HepG2 (cell line): ENCODE data around the gene TMEM150C. TPM values are rescaled to one million over a fixed set of nuclear protein-coding genes. Genes with fewer than 3 reads are reported as not detected.

Experiments
- DMAP1 ChIP-seq: IDR thresholded peaks from 2 replicates; pipeline ENCODE4 v1.6.1; 2016
- FOXK1 ChIP-seq: sonication (generic); formaldehyde crosslinking; IDR thresholded peaks from 2 replicates; pipeline ENCODE4 v1.4.0; 2020; ENCODE audit warnings: low read depth, missing genetic modification reagents, borderline replicate concordance
- HNRNPH1 ChIP-seq: fragments of 200-400 bp; formaldehyde crosslinking; optimal IDR thresholded peaks from 2 replicates; pipeline ENCODE3; 2017; ENCODE audit warnings: mild to moderate bottlenecking, low read depth, low read length
- HNRNPK ChIP-seq: fragments of 200-400 bp; formaldehyde crosslinking; IDR thresholded peaks from 2 replicates; pipeline ENCODE4 v1.6.1; 2018; ENCODE audit warnings: low read length, low read depth, moderate library complexity, mild to moderate bottlenecking; ENCODE audit not compliant: poor library complexity, severe bottlenecking
- MED8 ChIP-seq: sonication (generic); formaldehyde crosslinking; IDR thresholded peaks from 2 replicates; pipeline ENCODE4 v1.8.1; 2023; ENCODE audit warnings: mild to moderate bottlenecking, missing genetic modification reagents; ENCODE audit not compliant: insufficient replicate concordance
- SOX13 ChIP-seq, 3 experiments: fragments of 450-650 bp in 1 of 3; sonication (generic) in 1 of 3; formaldehyde crosslinking in 1 of 3; IDR thresholded peaks in 2 of 3; conservative IDR thresholded peaks in 1 of 3; 2 replicates each; pipeline versions ENCODE4 v1.5.0 to v1.6.1; 2016 to 2020; ENCODE audit warnings: antibody characterized with exemption in 1 of 3, mild to moderate bottlenecking in 1 of 3, missing compliant biosample characterization in 1 of 3, missing genetic modification reagents in 1 of 3, moderate library complexity in 1 of 3
- SRSF4 ChIP-seq: fragments of 200-400 bp; formaldehyde crosslinking; IDR thresholded peaks from one replicate; pipeline ENCODE4 v1.6.1; 2018; ENCODE audit warnings: mild to moderate bottlenecking, low read depth, low read length, moderate library complexity; ENCODE audit not compliant: poor library complexity, severe bottlenecking
- THYN1 ChIP-seq: sonication (generic); formaldehyde crosslinking; IDR thresholded peaks from 2 replicates; pipeline ENCODE4 v1.8.1; 2023; ENCODE audit warnings: low read depth, mild to moderate bottlenecking, moderate library complexity, missing genetic modification reagents, borderline replicate concordance
- ZNF430 ChIP-seq: sonication (generic); formaldehyde crosslinking; IDR thresholded peaks from 2 replicates; pipeline ENCODE4 v1.9.0; 2021; ENCODE audit warnings: mild to moderate bottlenecking, missing genetic modification reagents
- ZNF460 ChIP-seq: sonication (generic); formaldehyde crosslinking; IDR thresholded peaks from 2 replicates; pipeline ENCODE4 v1.5.1; 2020; ENCODE audit warnings: missing genetic modification reagents, mild to moderate bottlenecking, borderline replicate concordance
- ZNF605 ChIP-seq: sonication (generic); formaldehyde crosslinking; IDR thresholded peaks from 2 replicates; pipeline ENCODE4 v1.8.0; 2022; ENCODE audit warnings: mild to moderate bottlenecking, missing genetic modification reagents
- ZNF841 ChIP-seq: sonication (generic); formaldehyde crosslinking; IDR thresholded peaks from 2 replicates; pipeline ENCODE4 v1.8.1; 2023; ENCODE audit warnings: missing genetic modification reagents, borderline replicate concordance
- ZNF850 ChIP-seq: sonication (generic); formaldehyde crosslinking; conservative IDR thresholded peaks from 2 replicates; pipeline ENCODE4 v1.9.0; 2021; ENCODE audit warnings: mild to moderate bottlenecking, missing genetic modification reagents
- polyA plus RNA-seq, 8 experiments: library from polyadenylated mRNA; depleted of rRNA in 3 of 8; stranded (reverse) in 7 of 8; unstranded in 1 of 8; fragments of >200 nt; fragmentation: Illumina TruSeq in 4 of 8; extraction: Trizol in 4 of 8; gene quantifications; 2 replicates each; pipeline versions ENCODE4 v1.2.1 to v1.2.3, GENCODE V29; 2011 to 2016; ENCODE audit warnings: low read depth in 4 of 8, missing spikeins in 1 of 8, mixed read lengths in 1 of 8; ENCODE audit not compliant: insufficient read depth in 1 of 8
- total RNA-seq, 5 experiments: library from RNA; depleted of rRNA; stranded (reverse); fragments of >200 nt; fragmentation: Illumina TruSeq; extraction: Trizol; gene quantifications; 2 replicates each; pipeline ENCODE4 v1.2.3, GENCODE V29; 2016; ENCODE audit warnings: low read depth in 1 of 5
- TF ChIP-seq, protein P1 (sequence below): IDR thresholded peaks from 2 replicates; pipeline ENCODE4 v1.6.1; 2016; ENCODE audit warnings: missing compliant biosample characterization, missing genetic modification reagents, borderline replicate concordance
- TF ChIP-seq, protein P2 (sequence below): sonication (generic); formaldehyde crosslinking; IDR thresholded peaks from 2 replicates; pipeline ENCODE4; 2020; ENCODE audit warnings: missing genetic modification reagents, mild to moderate bottlenecking, borderline replicate concordance
- TF ChIP-seq, protein P3 (sequence below): sonication (generic); formaldehyde crosslinking; IDR thresholded peaks from 2 replicates; pipeline ENCODE4 v1.5.0; 2020; ENCODE audit warnings: mild to moderate bottlenecking, low read depth, missing genetic modification reagents, borderline replicate concordance
- TF ChIP-seq, protein P4 (sequence below): IDR thresholded peaks from 2 replicates; pipeline ENCODE4 v1.6.1; 2016; ENCODE audit warnings: low read depth, borderline replicate concordance
- TF ChIP-seq, protein P5 (sequence below): sonication (generic); formaldehyde crosslinking; IDR thresholded peaks from 2 replicates; pipeline ENCODE4 v1.4.0; 2020; ENCODE audit warnings: missing genetic modification reagents, low read depth, mild to moderate bottlenecking, borderline replicate concordance
- TF ChIP-seq, protein P6 (sequence below): sonication (generic); formaldehyde crosslinking; IDR thresholded peaks from 2 replicates; pipeline ENCODE4 v1.4.0; 2020; ENCODE audit warnings: missing genetic modification reagents

The TMEM150C gene
- total and polyA plus RNA-seq, 2 of the 13 experiments (the other 11 are each of a cell fraction or from before 2014, with no cell fraction given): 0.33 to 0.42 TPM

DNA sequence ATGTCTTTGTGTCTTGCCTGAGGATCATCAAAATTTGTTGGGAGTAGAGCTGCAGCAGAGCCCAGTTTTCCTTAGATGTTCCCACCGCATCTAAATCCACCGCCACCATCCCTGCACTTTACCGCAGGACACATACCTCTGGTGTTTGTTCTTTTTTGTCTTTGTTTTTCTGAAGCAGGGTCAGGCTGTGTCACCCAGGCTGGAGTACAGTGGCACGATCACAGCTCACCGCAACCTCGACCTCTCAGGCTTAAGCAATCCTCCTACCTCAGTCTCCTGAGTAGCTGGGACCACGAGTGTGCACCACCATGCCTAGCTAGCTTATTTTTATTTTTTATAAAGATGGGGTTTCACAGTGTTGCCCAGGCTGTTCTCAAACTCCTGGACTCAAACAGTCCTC is 126.8 kb downstream of the TMEM150C start (continued):
- TF ChIP-seq, protein P1, sequence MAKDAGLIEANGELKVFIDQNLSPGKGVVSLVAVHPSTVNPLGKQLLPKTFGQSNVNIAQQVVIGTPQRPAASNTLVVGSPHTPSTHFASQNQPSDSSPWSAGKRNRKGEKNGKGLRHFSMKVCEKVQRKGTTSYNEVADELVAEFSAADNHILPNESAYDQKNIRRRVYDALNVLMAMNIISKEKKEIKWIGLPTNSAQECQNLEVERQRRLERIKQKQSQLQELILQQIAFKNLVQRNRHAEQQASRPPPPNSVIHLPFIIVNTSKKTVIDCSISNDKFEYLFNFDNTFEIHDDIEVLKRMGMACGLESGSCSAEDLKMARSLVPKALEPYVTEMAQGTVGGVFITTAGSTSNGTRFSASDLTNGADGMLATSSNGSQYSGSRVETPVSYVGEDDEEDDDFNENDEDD (CRISPR knock-in tag): no peak
- TF ChIP-seq HNRNPH1: no peak
- no peak for TF ChIP-seq ZNF605 (CRISPR knock-in tag)
- TF ChIP-seq, protein P2, sequence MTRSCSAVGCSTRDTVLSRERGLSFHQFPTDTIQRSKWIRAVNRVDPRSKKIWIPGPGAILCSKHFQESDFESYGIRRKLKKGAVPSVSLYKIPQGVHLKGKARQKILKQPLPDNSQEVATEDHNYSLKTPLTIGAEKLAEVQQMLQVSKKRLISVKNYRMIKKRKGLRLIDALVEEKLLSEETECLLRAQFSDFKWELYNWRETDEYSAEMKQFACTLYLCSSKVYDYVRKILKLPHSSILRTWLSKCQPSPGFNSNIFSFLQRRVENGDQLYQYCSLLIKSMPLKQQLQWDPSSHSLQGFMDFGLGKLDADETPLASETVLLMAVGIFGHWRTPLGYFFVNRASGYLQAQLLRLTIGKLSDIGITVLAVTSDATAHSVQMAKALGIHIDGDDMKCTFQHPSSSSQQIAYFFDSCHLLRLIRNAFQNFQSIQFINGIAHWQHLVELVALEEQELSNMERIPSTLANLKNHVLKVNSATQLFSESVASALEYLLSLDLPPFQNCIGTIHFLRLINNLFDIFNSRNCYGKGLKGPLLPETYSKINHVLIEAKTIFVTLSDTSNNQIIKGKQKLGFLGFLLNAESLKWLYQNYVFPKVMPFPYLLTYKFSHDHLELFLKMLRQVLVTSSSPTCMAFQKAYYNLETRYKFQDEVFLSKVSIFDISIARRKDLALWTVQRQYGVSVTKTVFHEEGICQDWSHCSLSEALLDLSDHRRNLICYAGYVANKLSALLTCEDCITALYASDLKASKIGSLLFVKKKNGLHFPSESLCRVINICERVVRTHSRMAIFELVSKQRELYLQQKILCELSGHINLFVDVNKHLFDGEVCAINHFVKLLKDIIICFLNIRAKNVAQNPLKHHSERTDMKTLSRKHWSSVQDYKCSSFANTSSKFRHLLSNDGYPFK (CRISPR knock-in tag): no peak
- no peak for TF ChIP-seq DMAP1
- TF ChIP-seq, protein P3, sequence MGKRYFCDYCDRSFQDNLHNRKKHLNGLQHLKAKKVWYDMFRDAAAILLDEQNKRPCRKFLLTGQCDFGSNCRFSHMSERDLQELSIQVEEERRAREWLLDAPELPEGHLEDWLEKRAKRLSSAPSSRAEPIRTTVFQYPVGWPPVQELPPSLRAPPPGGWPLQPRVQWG: no peak
- TF ChIP-seq, protein P4, sequence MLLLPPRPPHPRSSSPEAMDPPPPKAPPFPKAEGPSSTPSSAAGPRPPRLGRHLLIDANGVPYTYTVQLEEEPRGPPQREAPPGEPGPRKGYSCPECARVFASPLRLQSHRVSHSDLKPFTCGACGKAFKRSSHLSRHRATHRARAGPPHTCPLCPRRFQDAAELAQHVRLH (CRISPR knock-in tag): 0 out of 2 replicates have a peak, but pooled peaks have one; percentile 32
- TF ChIP-seq ZNF430 (CRISPR knock-in tag): 0 out of 2 replicates have a peak, but pooled peaks have one; percentile 23
- no peak for TF ChIP-seq SOX13 (IDR thresholded peaks at IDR 0.05)
- TF ChIP-seq SOX13 (CRISPR knock-in tag; conservative IDR thresholded peaks at IDR 0.05 in 1 of 2, IDR thresholded peaks at IDR 0.05 in 1 of 2): peak in 1 of 2 experiments; percentile 86; a peak in 2 of 4 replicates
- TF ChIP-seq, protein P5, sequence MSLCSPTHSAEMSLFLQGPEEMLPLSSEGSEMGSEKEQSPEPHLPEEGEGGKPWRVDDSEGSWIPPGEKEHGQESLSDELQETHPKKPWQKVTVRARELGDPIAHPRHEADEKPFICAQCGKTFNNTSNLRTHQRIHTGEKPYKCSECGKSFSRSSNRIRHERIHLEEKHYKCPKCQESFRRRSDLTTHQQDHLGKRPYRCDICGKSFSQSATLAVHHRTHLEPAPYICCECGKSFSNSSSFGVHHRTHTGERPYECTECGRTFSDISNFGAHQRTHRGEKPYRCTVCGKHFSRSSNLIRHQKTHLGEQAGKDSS (CRISPR knock-in tag): no peak
- peak; percentile 81; the same call in 1 of the 2 replicates for TF ChIP-seq ZNF460
- TF ChIP-seq THYN1 (CRISPR knock-in tag): no peak
- TF ChIP-seq FOXK1 (CRISPR knock-in tag): peak; percentile 45; the same call in 1 of the 2 replicates
- TF ChIP-seq MED8 (CRISPR knock-in tag): no peak
- TF ChIP-seq, protein P6, sequence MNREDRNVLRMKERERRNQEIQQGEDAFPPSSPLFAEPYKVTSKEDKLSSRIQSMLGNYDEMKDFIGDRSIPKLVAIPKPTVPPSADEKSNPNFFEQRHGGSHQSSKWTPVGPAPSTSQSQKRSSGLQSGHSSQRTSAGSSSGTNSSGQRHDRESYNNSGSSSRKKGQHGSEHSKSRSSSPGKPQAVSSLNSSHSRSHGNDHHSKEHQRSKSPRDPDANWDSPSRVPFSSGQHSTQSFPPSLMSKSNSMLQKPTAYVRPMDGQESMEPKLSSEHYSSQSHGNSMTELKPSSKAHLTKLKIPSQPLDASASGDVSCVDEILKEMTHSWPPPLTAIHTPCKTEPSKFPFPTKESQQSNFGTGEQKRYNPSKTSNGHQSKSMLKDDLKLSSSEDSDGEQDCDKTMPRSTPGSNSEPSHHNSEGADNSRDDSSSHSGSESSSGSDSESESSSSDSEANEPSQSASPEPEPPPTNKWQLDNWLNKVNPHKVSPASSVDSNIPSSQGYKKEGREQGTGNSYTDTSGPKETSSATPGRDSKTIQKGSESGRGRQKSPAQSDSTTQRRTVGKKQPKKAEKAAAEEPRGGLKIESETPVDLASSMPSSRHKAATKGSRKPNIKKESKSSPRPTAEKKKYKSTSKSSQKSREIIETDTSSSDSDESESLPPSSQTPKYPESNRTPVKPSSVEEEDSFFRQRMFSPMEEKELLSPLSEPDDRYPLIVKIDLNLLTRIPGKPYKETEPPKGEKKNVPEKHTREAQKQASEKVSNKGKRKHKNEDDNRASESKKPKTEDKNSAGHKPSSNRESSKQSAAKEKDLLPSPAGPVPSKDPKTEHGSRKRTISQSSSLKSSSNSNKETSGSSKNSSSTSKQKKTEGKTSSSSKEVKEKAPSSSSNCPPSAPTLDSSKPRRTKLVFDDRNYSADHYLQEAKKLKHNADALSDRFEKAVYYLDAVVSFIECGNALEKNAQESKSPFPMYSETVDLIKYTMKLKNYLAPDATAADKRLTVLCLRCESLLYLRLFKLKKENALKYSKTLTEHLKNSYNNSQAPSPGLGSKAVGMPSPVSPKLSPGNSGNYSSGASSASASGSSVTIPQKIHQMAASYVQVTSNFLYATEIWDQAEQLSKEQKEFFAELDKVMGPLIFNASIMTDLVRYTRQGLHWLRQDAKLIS (CRISPR knock-in tag): no peak
- TF ChIP-seq HNRNPK: no peak
- no peak for TF ChIP-seq ZNF850 (CRISPR knock-in tag)
- no peak for TF ChIP-seq ZNF841 (CRISPR knock-in tag)
- no peak for TF ChIP-seq SRSF4
